HepG2 (cell line): ENCODE data around the gene PSPH. TPM values are rescaled to one million over a fixed set of nuclear protein-coding genes. Genes with fewer than 3 reads are reported as not detected.

Source experiments
- ARNT2 ChIP-seq: sonication (generic); formaldehyde crosslinking; IDR thresholded peaks from 2 replicates; pipeline ENCODE4 v1.8.0; 2022; ENCODE audit warnings: mild to moderate bottlenecking, low read depth, missing genetic modification reagents, moderate library complexity
- BORCS8-MEF2B ChIP-seq: sonication (generic); formaldehyde crosslinking; IDR thresholded peaks from 2 replicates; pipeline ENCODE4 v1.8.0; 2022; ENCODE audit warnings: mild to moderate bottlenecking, missing genetic modification reagents
- HMG20B ChIP-seq: conservative IDR thresholded peaks from 2 replicates; pipeline ENCODE4 v1.6.1; 2016; ENCODE audit warnings: missing genetic modification reagents, missing compliant biosample characterization
- HOXA3 ChIP-seq: sonication (generic); formaldehyde crosslinking; IDR thresholded peaks from 2 replicates; pipeline ENCODE4 v1.5.0; 2020; ENCODE audit warnings: missing genetic modification reagents
- MBNL3 ChIP-seq: fragments of 250-450 bp; sonication (Bioruptor Pico); conservative IDR thresholded peaks from 2 replicates; pipeline ENCODE4 v1.8.0; 2022; ENCODE audit warnings: mild to moderate bottlenecking, inconsistent platforms
- NFKBIZ ChIP-seq: IDR thresholded peaks from 2 replicates; pipeline ENCODE4 v1.6.1; 2018; ENCODE audit warnings: missing genetic modification reagents, missing compliant biosample characterization
- NKX3-1 ChIP-seq: sonication (generic); formaldehyde crosslinking; IDR thresholded peaks from 2 replicates; pipeline ENCODE4 v1.5.0; 2020; ENCODE audit warnings: missing genetic modification reagents
- POGZ ChIP-seq: sonication (generic); formaldehyde crosslinking; IDR thresholded peaks from 2 replicates; pipeline ENCODE4 v1.4.0; 2020; ENCODE audit warnings: mild to moderate bottlenecking, missing genetic modification reagents
- REXO4 ChIP-seq: sonication (generic); formaldehyde crosslinking; IDR thresholded peaks from 2 replicates; pipeline ENCODE4 v1.8.0; 2022; ENCODE audit warnings: missing genetic modification reagents, mild to moderate bottlenecking, borderline replicate concordance
- SALL2 ChIP-seq: sonication (generic); formaldehyde crosslinking; IDR thresholded peaks from 2 replicates; pipeline ENCODE4 v1.8.1; 2023; ENCODE audit warnings: mild to moderate bottlenecking, missing genetic modification reagents, inconsistent platforms
- SIX4 ChIP-seq: sonication (generic); formaldehyde crosslinking; IDR thresholded peaks from 2 replicates; pipeline ENCODE4 v1.4.0; 2020; ENCODE audit warnings: missing genetic modification reagents
- TAF1 ChIP-seq: sonication (generic); formaldehyde crosslinking; IDR thresholded peaks from 2 replicates; pipeline ENCODE4 v1.4.0; 2020; ENCODE audit warnings: missing genetic modification reagents
- TMF1 ChIP-seq: sonication (generic); formaldehyde crosslinking; IDR thresholded peaks from 2 replicates; pipeline ENCODE4 v1.8.1; 2022; ENCODE audit warnings: low read depth, missing genetic modification reagents
- TOPORS ChIP-seq: sonication (generic); formaldehyde crosslinking; IDR thresholded peaks from 2 replicates; pipeline ENCODE4 v1.8.0; 2023; ENCODE audit warnings: mild to moderate bottlenecking, missing genetic modification reagents
- ZNF160 ChIP-seq: sonication (generic); formaldehyde crosslinking; IDR thresholded peaks from 2 replicates; pipeline ENCODE4 v1.8.0; 2022; ENCODE audit warnings: mild to moderate bottlenecking, inconsistent platforms, missing genetic modification reagents
- ZNF225 ChIP-seq: sonication (generic); formaldehyde crosslinking; IDR thresholded peaks from 2 replicates; pipeline ENCODE4 v1.4.0; 2020; ENCODE audit warnings: mild to moderate bottlenecking, missing genetic modification reagents
- ZNF446 ChIP-seq: sonication (generic); formaldehyde crosslinking; IDR thresholded peaks from 2 replicates; pipeline ENCODE4 v1.5.0; 2020; ENCODE audit warnings: mild to moderate bottlenecking, missing genetic modification reagents
- ZNF549 ChIP-seq: sonication (generic); formaldehyde crosslinking; IDR thresholded peaks from 2 replicates; pipeline ENCODE4 v1.5.0; 2020; ENCODE audit warnings: missing genetic modification reagents
- ZNF563 ChIP-seq: sonication (generic); formaldehyde crosslinking; IDR thresholded peaks from 2 replicates; pipeline ENCODE4 v1.8.0; 2022; ENCODE audit warnings: mild to moderate bottlenecking, moderate library complexity, missing genetic modification reagents
- ZNF644 ChIP-seq: IDR thresholded peaks from 2 replicates; pipeline ENCODE4 v1.6.1; 2016; ENCODE audit warnings: low read depth
- ZNF768 ChIP-seq: sonication (generic); formaldehyde crosslinking; IDR thresholded peaks from 2 replicates; pipeline ENCODE4 v1.4.0; 2020; ENCODE audit warnings: missing genetic modification reagents
- ZSCAN29 ChIP-seq: sonication (generic); formaldehyde crosslinking; conservative IDR thresholded peaks from 2 replicates; pipeline ENCODE4 v1.4.0; 2020; ENCODE audit warnings: mild to moderate bottlenecking, missing genetic modification reagents
- ZSCAN31 ChIP-seq: sonication (generic); formaldehyde crosslinking; IDR thresholded peaks from 2 replicates; pipeline ENCODE4 v1.5.0; 2020; ENCODE audit warnings: low read depth, mild to moderate bottlenecking, missing genetic modification reagents
- polyA plus RNA-seq, 8 experiments: library from polyadenylated mRNA; depleted of rRNA in 3 of 8; stranded (reverse) in 7 of 8; unstranded in 1 of 8; fragments of >200 nt; fragmentation: Illumina TruSeq in 4 of 8; extraction: Trizol in 4 of 8; gene quantifications; 2 replicates each; pipeline versions ENCODE4 v1.2.1 to v1.2.3, GENCODE V29; 2011 to 2016; ENCODE audit warnings: low read depth in 4 of 8, missing spikeins in 1 of 8, mixed read lengths in 1 of 8; ENCODE audit not compliant: insufficient read depth in 1 of 8
- total RNA-seq, 5 experiments: library from RNA; depleted of rRNA; stranded (reverse); fragments of >200 nt; fragmentation: Illumina TruSeq; extraction: Trizol; gene quantifications; 2 replicates each; pipeline ENCODE4 v1.2.3, GENCODE V29; 2016; ENCODE audit warnings: low read depth in 1 of 5
- TF ChIP-seq, protein P1 (sequence below): sonication (generic); formaldehyde crosslinking; IDR thresholded peaks from 2 replicates; pipeline ENCODE4 v1.9.0; 2021; ENCODE audit warnings: missing genetic modification reagents, mild to moderate bottlenecking, borderline replicate concordance
- TF ChIP-seq, protein P2 (sequence below): sonication (generic); formaldehyde crosslinking; IDR thresholded peaks from 2 replicates; pipeline ENCODE4 v1.5.1; 2020; ENCODE audit warnings: mild to moderate bottlenecking, missing genetic modification reagents, moderate library complexity
- TF ChIP-seq, protein P3 (sequence below): sonication (generic); formaldehyde crosslinking; IDR thresholded peaks from 2 replicates; pipeline ENCODE4 v1.4.0; 2020; ENCODE audit warnings: missing genetic modification reagents, low read depth, mild to moderate bottlenecking, borderline replicate concordance
- TF ChIP-seq, protein P4 (sequence below): sonication (generic); formaldehyde crosslinking; IDR thresholded peaks from 2 replicates; pipeline ENCODE4 v1.4.0; 2020; ENCODE audit warnings: missing genetic modification reagents
- TF ChIP-seq, protein P5 (sequence below): sonication (generic); formaldehyde crosslinking; IDR thresholded peaks from 2 replicates; pipeline ENCODE4 v1.5.0; 2020; ENCODE audit warnings: mild to moderate bottlenecking, low read depth, missing genetic modification reagents, borderline replicate concordance

The PSPH gene
- total and polyA plus RNA-seq, 2 of the 13 experiments (the other 11 are each of a cell fraction or from before 2014, with no cell fraction given), result 85.5 to 124 TPM

DNA sequence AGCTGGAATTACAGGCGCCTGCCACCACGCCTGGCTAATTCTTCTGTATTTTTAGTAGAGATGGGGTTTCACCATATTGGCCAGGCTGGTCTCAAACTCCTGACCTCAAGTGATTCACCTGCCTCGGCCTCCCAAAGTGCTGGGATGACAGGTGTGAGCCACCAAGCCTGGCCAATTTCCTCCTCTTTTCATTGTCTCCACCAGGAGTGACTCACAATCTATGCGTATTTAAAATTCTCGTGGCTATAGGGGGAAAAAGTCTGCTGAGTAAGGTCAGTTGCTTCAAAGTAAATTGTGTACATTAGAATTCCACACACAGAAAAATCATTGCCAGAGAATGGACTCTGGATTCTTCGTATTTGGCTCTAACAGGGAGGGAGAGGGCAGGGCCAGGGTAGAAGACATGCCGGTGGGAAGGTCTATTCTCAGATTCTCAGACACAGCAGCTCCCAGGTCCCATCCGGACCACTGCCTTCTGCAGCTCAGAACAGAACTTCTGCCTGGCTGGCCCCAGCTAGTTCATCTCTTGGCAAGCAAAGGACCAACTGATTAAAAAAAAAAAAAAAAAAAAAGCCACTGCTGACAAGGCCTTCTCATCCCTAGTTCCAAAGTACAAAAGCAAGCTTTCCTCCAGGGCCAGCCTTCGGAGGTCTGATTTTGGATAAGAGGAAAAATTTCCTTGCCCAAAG lies 22.2 kb downstream of the PSPH start (continued):
- TF ChIP-seq, protein P1, sequence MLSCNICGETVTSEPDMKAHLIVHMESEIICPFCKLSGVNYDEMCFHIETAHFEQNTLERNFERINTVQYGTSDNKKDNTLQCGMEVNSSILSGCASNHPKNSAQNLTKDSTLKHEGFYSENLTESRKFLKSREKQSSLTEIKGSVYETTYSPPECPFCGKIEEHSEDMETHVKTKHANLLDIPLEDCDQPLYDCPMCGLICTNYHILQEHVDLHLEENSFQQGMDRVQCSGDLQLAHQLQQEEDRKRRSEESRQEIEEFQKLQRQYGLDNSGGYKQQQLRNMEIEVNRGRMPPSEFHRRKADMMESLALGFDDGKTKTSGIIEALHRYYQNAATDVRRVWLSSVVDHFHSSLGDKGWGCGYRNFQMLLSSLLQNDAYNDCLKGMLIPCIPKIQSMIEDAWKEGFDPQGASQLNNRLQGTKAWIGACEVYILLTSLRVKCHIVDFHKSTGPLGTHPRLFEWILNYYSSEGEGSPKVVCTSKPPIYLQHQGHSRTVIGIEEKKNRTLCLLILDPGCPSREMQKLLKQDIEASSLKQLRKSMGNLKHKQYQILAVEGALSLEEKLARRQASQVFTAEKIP (CRISPR knock-in tag), result no peak
- TF ChIP-seq SIX4 (no peak), ZSCAN31 (no peak), ZNF563 (no peak), TOPORS (CRISPR knock-in tag) (no peak), TAF1 (CRISPR knock-in tag) (peak; percentile 25; the same call in 1 of the 2 replicates), MBNL3 (CRISPR knock-in tag) (no peak), ZNF160 (CRISPR knock-in tag) (no peak), BORCS8-MEF2B (CRISPR knock-in tag) (no peak), ZNF768 (no peak), NKX3-1 (no peak), ZSCAN29 (CRISPR knock-in tag) (0 out of 2 replicates have a peak, but pooled peaks have one; percentile 57), NFKBIZ (CRISPR knock-in tag) (no peak; the same call in 1 of the 2 replicates), ZNF225 (CRISPR knock-in tag) (no peak), TMF1 (CRISPR knock-in tag) (no peak), REXO4 (CRISPR knock-in tag) (no peak), ARNT2 (no peak), HOXA3 (peak; percentile 47), POGZ (CRISPR knock-in tag) (peak; percentile 53; the same call in 1 of the 2 replicates), ZNF644 (CRISPR knock-in tag) (no peak), ZNF549 (no peak), ZNF446 (CRISPR knock-in tag) (no peak), SALL2 (no peak), HMG20B (peak; percentile 51; the same call in 1 of the 2 replicates)
- TF ChIP-seq, protein P2, sequence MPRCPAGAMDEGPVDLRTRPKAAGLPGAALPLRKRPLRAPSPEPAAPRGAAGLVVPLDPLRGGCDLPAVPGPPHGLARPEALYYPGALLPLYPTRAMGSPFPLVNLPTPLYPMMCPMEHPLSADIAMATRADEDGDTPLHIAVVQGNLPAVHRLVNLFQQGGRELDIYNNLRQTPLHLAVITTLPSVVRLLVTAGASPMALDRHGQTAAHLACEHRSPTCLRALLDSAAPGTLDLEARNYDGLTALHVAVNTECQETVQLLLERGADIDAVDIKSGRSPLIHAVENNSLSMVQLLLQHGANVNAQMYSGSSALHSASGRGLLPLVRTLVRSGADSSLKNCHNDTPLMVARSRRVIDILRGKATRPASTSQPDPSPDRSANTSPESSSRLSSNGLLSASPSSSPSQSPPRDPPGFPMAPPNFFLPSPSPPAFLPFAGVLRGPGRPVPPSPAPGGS (CRISPR knock-in tag), result no peak
- TF ChIP-seq, protein P3, sequence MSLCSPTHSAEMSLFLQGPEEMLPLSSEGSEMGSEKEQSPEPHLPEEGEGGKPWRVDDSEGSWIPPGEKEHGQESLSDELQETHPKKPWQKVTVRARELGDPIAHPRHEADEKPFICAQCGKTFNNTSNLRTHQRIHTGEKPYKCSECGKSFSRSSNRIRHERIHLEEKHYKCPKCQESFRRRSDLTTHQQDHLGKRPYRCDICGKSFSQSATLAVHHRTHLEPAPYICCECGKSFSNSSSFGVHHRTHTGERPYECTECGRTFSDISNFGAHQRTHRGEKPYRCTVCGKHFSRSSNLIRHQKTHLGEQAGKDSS, result no peak
- TF ChIP-seq, protein P4, sequence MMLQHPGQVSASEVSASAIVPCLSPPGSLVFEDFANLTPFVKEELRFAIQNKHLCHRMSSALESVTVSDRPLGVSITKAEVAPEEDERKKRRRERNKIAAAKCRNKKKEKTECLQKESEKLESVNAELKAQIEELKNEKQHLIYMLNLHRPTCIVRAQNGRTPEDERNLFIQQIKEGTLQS (CRISPR knock-in tag), result peak; percentile 51; the same call in 1 of the 2 replicates
- TF ChIP-seq, protein P5, sequence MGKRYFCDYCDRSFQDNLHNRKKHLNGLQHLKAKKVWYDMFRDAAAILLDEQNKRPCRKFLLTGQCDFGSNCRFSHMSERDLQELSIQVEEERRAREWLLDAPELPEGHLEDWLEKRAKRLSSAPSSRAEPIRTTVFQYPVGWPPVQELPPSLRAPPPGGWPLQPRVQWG (CRISPR knock-in tag), result no peak
